Right lobe of liver (tissue), 6 donors: Measurements from ENCODE around the gene ANKRD44. TPM values are rescaled to one million over a fixed set of nuclear protein-coding genes. Genes with fewer than 3 reads are reported as not detected.

ENCODE experiments used
- ATAC-seq, 4 donors: fragments of 200-7000 bp; cut with Tn5 transposase; one replicate each; pipeline ENCODE4 v1.9.1; 2020; ENCODE audit warnings: mild to moderate bottlenecking in 4 of 4, moderate library complexity in 4 of 4
- DNase-seq, 3 donors: peaks; one replicate each; pipeline ENCODE4 v3.0.0-alpha.2; 2020
- H3K27ac ChIP-seq, 3 donors: fragments of 200-600 bp; one replicate each; pipeline ENCODE4 v1.8.0; 2022
- H3K27me3 ChIP-seq, 2 donors: fragments of 200-600 bp; one replicate each; pipeline ENCODE4 v1.8.0; 2022
- H3K36me3 ChIP-seq, 4 donors: fragments of 200-600 bp; sonication (generic) in 1 of 4; one replicate each; pipeline versions ENCODE4 v1.5.1 to v1.8.0; 2017 to 2022; ENCODE audit warnings: control low read depth in 1 of 4
- H3K4me1 ChIP-seq, 4 donors: fragments of 200-600 bp; sonication (generic) in 1 of 4; one replicate each; pipeline versions ENCODE4 v1.5.1 to v1.8.0; 2017 to 2022; ENCODE audit warnings: control low read depth in 1 of 4
- H3K4me3 ChIP-seq, 3 donors: fragments of 200-600 bp; one replicate each; pipeline ENCODE4 v1.8.0; 2022
- H3K9me3 ChIP-seq, 4 donors: fragments of 200-600 bp; sonication (generic) in 1 of 4; one replicate each; pipeline versions ENCODE4 v1.5.1 to v1.8.0; 2017 to 2022; ENCODE audit warnings: control low read depth in 1 of 4
- CTCF ChIP-seq, 4 donors: fragments of 200-600 bp in 3 of 4; fragments of 450-650 bp in 1 of 4; IDR thresholded peaks; one replicate each; pipeline versions ENCODE4 v1.5.1 to v1.8.0; 2016 to 2022; ENCODE audit warnings: antibody characterized with exemption in 4 of 4, mild to moderate bottlenecking in 2 of 4
- POLR2A ChIP-seq: fragments of 450-650 bp; IDR thresholded peaks from one replicate; pipeline ENCODE4 v1.6.1; 2017; ENCODE audit warnings: antibody characterized with exemption, mild to moderate bottlenecking
- WGBS: methylation state at CpG from one replicate; pipeline ENCODE4 v1.1.6; 2018; ENCODE audit warnings: low coverage, low lambda C conversion rate; ENCODE audit not compliant: insufficient coverage; ENCODE audit errors: missing lambda C conversion rate; 5-methylcytosine and 5-hydroxymethylcytosine counted together
- intact Hi-C, 2 donors: fragments of 100-400 bp; cut with DNase I; formaldehyde crosslinking; loops; one replicate each; pipeline versions ENCODE4 v1.11.2 to v1.14.1; 2022
- total RNA-seq, 6 experiments: library from RNA; depleted of rRNA in 2 of 6; stranded (reverse); fragments of >200 nt in 2 of 6; fragmentation: NEBNext Ultra II Directional in 3 of 6; extraction: Animal tissue kit (Norgen Biotek cat#: 25700) in 3 of 6; gene quantifications; one replicate each; pipeline versions ENCODE4 v1.1.0 to v1.2.4, GENCODE V29; 2016 to 2023
- donor health status: DM: no; HTN: yes; CAD: no.
- donor health status: DM: no; HTN: no; CAD: no.
- donor health status: DM: no; HTN: no; CAD: no.
- donor health status: DM: no; HTN: yes; CAD: no.
- donor health status: DM: no; HTN: yes; CAD: no.

The ANKRD44 gene
- total RNA-seq, 6 experiments from 2014 or later = 7.9 to 19.5 (median 13.3) TPM

GRCh38 chr2:196968516-196968915 is 342.1 kb downstream of the ANKRD44 start:
- Histone ChIP-seq H3K27ac (no peak overlapping the region), H3K27me3 (no peaks in the 10 kb centered on the region)

GRCh38 chr2:196967775-196968174 is 342.8 kb downstream of the ANKRD44 start:
- whole genome bisulfite sequencing = 85% methylated on average over 3 of the region's 3 CpGs
- H3K9me3 ChIP-seq = no peaks in the 10 kb centered on the region

More at GRCh38 chr2:196968516-196968915, 342.1 kb downstream of the ANKRD44 start:
- H3K9me3 ChIP-seq = no peaks in the 10 kb centered on the region
- no peaks in the 10 kb centered on the region for H3K36me3 ChIP-seq
- TF ChIP-seq POLR2A = no peak
- no peak for TF ChIP-seq CTCF (IDR thresholded peaks at IDR 0.05)
- WGBS = 93% methylated on average over 1 of the region's 1 CpG
- no peaks in the 10 kb centered on the region for H3K4me1 ChIP-seq
- ATAC-seq (no peak), DNase-seq (no peak)
- H3K4me3 ChIP-seq = no peak overlapping the region
- intact Hi-C loops = no loop called here

GRCh38 chr2:196967116-196967515 is 343.5 kb downstream of the ANKRD44 start:
- Histone ChIP-seq H3K4me1 (no peaks in the 10 kb centered on the region), H3K27ac (no peak overlapping the region), H3K36me3 (no peaks in the 10 kb centered on the region), H3K27me3 (no peaks in the 10 kb centered on the region), H3K4me3 (no peak overlapping the region), H3K9me3 (no peaks in the 10 kb centered on the region)
- TF ChIP-seq POLR2A = no peak
- TF ChIP-seq CTCF (IDR thresholded peaks at IDR 0.05) = no peak
- no peak for DNase-seq
- WGBS = 20% methylated on average over 7 of the region's 7 CpGs
- ATAC-seq = no peak
- intact Hi-C loops = no loop called here

More at GRCh38 chr2:196967775-196968174, 342.8 kb downstream of the ANKRD44 start:
- TF ChIP-seq CTCF (IDR thresholded peaks at IDR 0.05) = no peak
- TF ChIP-seq POLR2A = no peak
- ATAC-seq = no peak
- H3K27ac ChIP-seq = no peak overlapping the region
- no peak for DNase-seq
- H3K27me3 ChIP-seq = no peaks in the 10 kb centered on the region
- no peaks in the 10 kb centered on the region for H3K4me1 ChIP-seq
- intact Hi-C loops = no loop called here
- no peak overlapping the region for H3K4me3 ChIP-seq
- no peaks in the 10 kb centered on the region for H3K36me3 ChIP-seq

GRCh38 chr2:196966061-196966460 is 344.5 kb downstream of the ANKRD44 start:
- Histone ChIP-seq H3K4me3 (no peak overlapping the region), H3K9me3 (no peaks in the 10 kb centered on the region), H3K36me3 (no peaks in the 10 kb centered on the region), H3K4me1 (no peaks in the 10 kb centered on the region), H3K27me3 (no peaks in the 10 kb centered on the region), H3K27ac (no peak overlapping the region)
- no peak for DNase-seq
- 62% methylated on average over 3 of the region's 3 CpGs for WGBS
- intact Hi-C loops = no loop called here
- TF ChIP-seq POLR2A (no peak), CTCF (IDR thresholded peaks at IDR 0.05) (no peak)
- ATAC-seq = no peak

- ATAC-seq (no peak), DNase-seq (no peak)
- H3K4me1 ChIP-seq = no peaks in the 10 kb centered on the region
- 84% methylated on average over 4 of the region's 4 CpGs for WGBS
- no peaks in the 10 kb centered on the region for H3K27me3 ChIP-seq
- intact Hi-C loops = no loop called here
- H3K27ac ChIP-seq = no peak overlapping the region
- no peak overlapping the region for H3K4me3 ChIP-seq
- no peaks in the 10 kb centered on the region for H3K36me3 ChIP-seq
- H3K9me3 ChIP-seq = no peaks in the 10 kb centered on the region
- TF ChIP-seq POLR2A (no peak), CTCF (IDR thresholded peaks at IDR 0.05) (no peak)
These were observed 344.9 kb downstream of the ANKRD44 start for GRCh38 chr2:196965651-196966050.
